Kidney (tissue), 14 donors: ENCODE results near the gene QRICH1. TPM values are rescaled to one million over a fixed set of nuclear protein-coding genes. Genes with fewer than 3 reads are reported as not detected.

Source experiments
- DNase-seq, 5 donors: peaks; one replicate each; pipeline ENCODE4 v3.0.0-alpha.2; 2013 to 2020
- FAIRE-seq: peaks from 2 replicates; lab custom pipeline; 2012; peaks lifted over from hg19 to GRCh38; lab: Jason Lieb, UNC
- H3K27ac ChIP-seq, 2 donors: one replicate each; pipeline ENCODE4 v1.7.0; 2013; ENCODE audit warnings: low read depth in 2 of 2, low read length in 2 of 2, inconsistent platforms in 1 of 2
- H3K27me3 ChIP-seq: one replicate; pipeline ENCODE4 v1.7.1; 2013; ENCODE audit warnings: low read length, inconsistent platforms; ENCODE audit not compliant: control insufficient read depth, insufficient read depth
- H3K36me3 ChIP-seq, 3 donors: one replicate each; pipeline versions ENCODE4 v1.7.0 to v1.7.1; 2013; ENCODE audit warnings: low read length in 3 of 3, control low read depth in 1 of 3, inconsistent platforms in 1 of 3; ENCODE audit not compliant: insufficient read depth in 3 of 3, control insufficient read depth in 2 of 3
- H3K4me1 ChIP-seq, 3 donors: one replicate each; pipeline versions ENCODE4 v1.7.0 to v1.7.1; 2013; ENCODE audit warnings: low read length in 3 of 3, inconsistent platforms in 1 of 3, low read depth in 1 of 3; ENCODE audit not compliant: control insufficient read depth in 2 of 3, insufficient read depth in 2 of 3
- H3K4me3 ChIP-seq, 3 donors: one replicate each; pipeline versions ENCODE4 v1.7.0 to v1.8.1; 2013; ENCODE audit warnings: low read length in 3 of 3, control low read depth in 1 of 3, inconsistent platforms in 1 of 3
- H3K9ac ChIP-seq, 3 donors: one replicate each; pipeline versions ENCODE4 v1.7.0 to v1.7.1; 2013; ENCODE audit warnings: low read length in 3 of 3, control low read depth in 1 of 3, inconsistent platforms in 1 of 3
- H3K9me3 ChIP-seq, 3 donors: one replicate each; pipeline versions ENCODE4 v1.7.0 to v1.7.1; 2013; ENCODE audit warnings: low read length in 3 of 3, control low read depth in 1 of 3, inconsistent platforms in 1 of 3; ENCODE audit not compliant: control insufficient read depth in 2 of 3, insufficient read depth in 1 of 3
- intact Hi-C: fragments of 100-400 bp; cut with DNase I; formaldehyde crosslinking; loops from one replicate; pipeline ENCODE4 v1.11.1; 2022
- polyA plus RNA-seq: library from polyadenylated mRNA; stranded (reverse); fragments of 350-450 nt; fragmentation: Illumina TruSeq; extraction: RNeasy Lipid Tissue Mini Kit (QIAGEN cat#74804); gene quantifications from one replicate; pipeline ENCODE4 v1.2.3, GENCODE V29; 2014; ENCODE audit warnings: low read depth, low replicate concordance; ENCODE audit not compliant: insufficient read depth
- total RNA-seq: library from RNA; stranded (reverse); fragmentation: NEBNext Ultra II Directional; extraction: Animal tissue kit (Norgen Biotek cat#: 25700); gene quantifications from one replicate; pipeline ENCODE4 v1.2.1, GENCODE V29; 2021
- TF ChIP-seq, protein P1 (sequence below): IDR thresholded peaks from 3 replicates; pipeline ENCODE4 v1.5.1; 2012; ENCODE audit warnings: mild to moderate bottlenecking, moderate library complexity, borderline replicate concordance; ENCODE audit not compliant: insufficient read depth; ENCODE audit errors: extremely low read depth
- donor health status: control.
- donor health status: control.
- donor health status: control.
- donor health status: control.
- donor health status: control.
- donor health status: DM: yes; HTN: yes; CAD: no.
- donor health status: Normal renal cell carcinoma (clear cell type).

Gene QRICH1
- total and polyA plus RNA-seq, 2 donors from 2014 or later: 23.0 to 92.1 TPM

DNA sequence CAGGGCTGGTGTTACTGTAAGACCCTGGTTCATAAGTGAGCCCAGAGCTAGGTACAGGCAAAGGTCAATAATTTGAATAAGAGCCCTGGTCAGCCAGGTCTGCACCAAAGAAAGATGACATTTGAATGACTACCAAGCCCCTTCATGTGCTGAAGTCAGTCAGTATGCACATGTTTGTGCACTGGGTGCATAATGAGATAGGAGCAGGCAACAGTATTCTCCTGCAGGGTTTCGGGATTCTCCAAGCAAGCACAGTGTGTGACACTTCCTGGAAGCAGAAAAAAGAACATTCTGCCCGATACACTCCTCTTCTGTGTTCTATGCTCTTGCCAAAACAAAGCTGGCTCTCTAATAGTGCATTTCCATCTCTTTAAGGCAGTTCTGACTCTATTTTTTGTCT is 59.2 kb downstream of the QRICH1 start:
- FAIRE-seq (no peak), DNase-seq (no peak)
- TF ChIP-seq, protein P1, sequence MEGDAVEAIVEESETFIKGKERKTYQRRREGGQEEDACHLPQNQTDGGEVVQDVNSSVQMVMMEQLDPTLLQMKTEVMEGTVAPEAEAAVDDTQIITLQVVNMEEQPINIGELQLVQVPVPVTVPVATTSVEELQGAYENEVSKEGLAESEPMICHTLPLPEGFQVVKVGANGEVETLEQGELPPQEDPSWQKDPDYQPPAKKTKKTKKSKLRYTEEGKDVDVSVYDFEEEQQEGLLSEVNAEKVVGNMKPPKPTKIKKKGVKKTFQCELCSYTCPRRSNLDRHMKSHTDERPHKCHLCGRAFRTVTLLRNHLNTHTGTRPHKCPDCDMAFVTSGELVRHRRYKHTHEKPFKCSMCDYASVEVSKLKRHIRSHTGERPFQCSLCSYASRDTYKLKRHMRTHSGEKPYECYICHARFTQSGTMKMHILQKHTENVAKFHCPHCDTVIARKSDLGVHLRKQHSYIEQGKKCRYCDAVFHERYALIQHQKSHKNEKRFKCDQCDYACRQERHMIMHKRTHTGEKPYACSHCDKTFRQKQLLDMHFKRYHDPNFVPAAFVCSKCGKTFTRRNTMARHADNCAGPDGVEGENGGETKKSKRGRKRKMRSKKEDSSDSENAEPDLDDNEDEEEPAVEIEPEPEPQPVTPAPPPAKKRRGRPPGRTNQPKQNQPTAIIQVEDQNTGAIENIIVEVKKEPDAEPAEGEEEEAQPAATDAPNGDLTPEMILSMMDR: no peak
- no peaks in the 10 kb centered on the region for H3K4me1 ChIP-seq
- intact Hi-C loops: no loop called here
- peaks cover 16 to 45% (median 31%) of the 10 kb centered on the region in 3 donors for H3K36me3 ChIP-seq
- H3K27ac ChIP-seq: no peak overlapping the region
- no peaks in the 10 kb centered on the region for H3K27me3 ChIP-seq
- H3K9me3 ChIP-seq: no peaks in the 10 kb centered on the region
- no peak overlapping the region for H3K4me3 ChIP-seq
- no peak overlapping the region for H3K9ac ChIP-seq

DNA sequence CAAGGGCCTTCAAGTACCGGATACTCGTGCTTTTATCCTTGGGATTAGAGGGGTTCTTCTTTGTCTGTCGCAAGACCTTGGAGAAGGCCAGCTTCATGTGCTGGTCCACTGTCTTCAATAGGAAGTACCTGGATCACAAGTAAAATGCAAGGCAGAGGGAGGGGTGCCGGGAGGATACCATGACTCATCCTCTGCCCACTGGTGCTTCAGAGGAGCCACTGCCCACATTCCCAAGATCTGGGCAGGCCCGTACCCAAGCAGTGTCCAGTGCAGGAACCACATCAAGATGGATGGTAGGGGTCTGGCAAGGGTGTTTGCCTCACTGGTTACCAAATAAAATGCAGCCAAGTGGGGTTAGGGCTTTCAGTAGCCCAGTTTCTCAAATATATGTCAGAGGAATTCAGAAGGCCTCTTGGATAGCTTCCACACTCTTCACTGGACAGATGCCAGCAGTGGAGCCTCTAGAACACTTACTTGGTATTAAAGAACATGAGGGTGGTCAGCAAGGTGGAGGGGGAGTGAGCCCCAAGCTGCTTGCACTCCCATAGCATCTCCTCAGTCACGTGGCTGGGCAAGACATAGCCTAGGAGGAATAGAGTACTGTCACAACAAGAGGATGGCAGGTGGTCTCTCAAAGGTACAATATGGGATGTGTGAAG is 61.1 kb downstream of the QRICH1 start:
- H3K4me3 ChIP-seq: no peak overlapping the region
- DNase-seq: no peak
- H3K27ac ChIP-seq: no peak overlapping the region
- TF ChIP-seq, protein P1: no peak
- H3K9ac ChIP-seq: no peak overlapping the region
- no peak for FAIRE-seq
- peaks cover 0 to 13% (median 9%) of the 10 kb centered on the region in 3 donors for H3K4me1 ChIP-seq
- no peaks in the 10 kb centered on the region for H3K9me3 ChIP-seq
- H3K36me3 ChIP-seq: peaks cover 16 to 45% (median 31%) of the 10 kb centered on the region in 3 donors
- intact Hi-C loops: no loop called here
- H3K27me3 ChIP-seq: no peaks in the 10 kb centered on the region

DNA sequence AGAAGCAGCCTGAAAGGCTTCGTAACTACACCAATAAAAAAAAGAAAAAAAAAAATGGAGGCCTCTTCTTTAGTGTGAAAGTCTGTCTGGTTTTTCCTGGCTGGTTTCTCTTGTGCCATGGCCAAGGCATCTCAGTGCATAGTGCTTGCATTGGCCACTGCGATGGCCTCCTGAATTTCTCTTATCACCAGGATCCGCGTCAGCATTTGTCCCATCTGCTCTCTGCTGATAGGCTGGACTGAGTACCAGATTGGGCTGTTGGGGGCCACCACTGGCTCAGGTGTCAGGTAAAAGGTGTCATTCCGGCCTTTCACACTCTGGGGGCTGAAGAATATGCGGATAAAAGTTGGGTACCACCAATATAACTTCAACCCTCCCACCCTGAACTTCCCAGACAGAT is 63.5 kb downstream of the QRICH1 start:
- DNase-seq (no peak), FAIRE-seq (no peak)
- H3K27me3 ChIP-seq: no peaks in the 10 kb centered on the region
- H3K4me1 ChIP-seq: peaks cover 0 to 16% (median 9%) of the 10 kb centered on the region in 3 donors
- no peak overlapping the region for H3K27ac ChIP-seq
- intact Hi-C loops: no loop called here
- H3K9me3 ChIP-seq: no peaks in the 10 kb centered on the region
- H3K9ac ChIP-seq: no peak overlapping the region
- TF ChIP-seq, protein P1: no peak
- H3K36me3 ChIP-seq: peaks cover 19 to 62% (median 37%) of the 10 kb centered on the region in 3 donors
- no peak overlapping the region for H3K4me3 ChIP-seq
